SKM-1 treated with dmso at 0.1 percent for 144 hours (cell line): ENCODE data around the gene BCL11A.

ENCODE experiments used
- DNase-seq: peaks from one replicate; lab custom pipeline; 2025; ENCODE audit not compliant: unreplicated experiment; lab: John Stamatoyannopoulos, UW

BCL11A gene

GRCh38 chr2:60412620-60413019, 140.8 kb downstream of the BCL11A start:
- no peak for DNase-seq

DNA sequence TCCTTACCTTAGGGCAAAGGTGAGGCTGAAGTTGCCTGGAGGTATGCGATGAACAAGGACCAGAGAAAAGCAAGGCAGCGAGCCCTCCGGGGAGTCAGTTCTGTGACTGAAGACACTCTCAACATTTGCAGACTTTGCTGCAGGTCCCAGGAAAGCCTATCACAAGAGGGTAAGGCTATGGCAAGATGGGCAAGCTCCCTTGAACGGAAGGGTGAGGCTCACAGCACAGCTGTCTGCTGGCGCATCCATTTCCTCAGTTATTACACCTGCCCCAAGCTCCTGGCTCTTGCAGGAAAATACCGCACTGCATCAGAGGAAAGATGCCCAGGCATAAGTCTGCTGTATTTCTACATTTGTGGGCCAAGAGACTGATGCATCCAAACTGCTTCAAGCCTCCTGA, 141.4 kb downstream of the BCL11A start:
- no peak for DNase-seq

DNA sequence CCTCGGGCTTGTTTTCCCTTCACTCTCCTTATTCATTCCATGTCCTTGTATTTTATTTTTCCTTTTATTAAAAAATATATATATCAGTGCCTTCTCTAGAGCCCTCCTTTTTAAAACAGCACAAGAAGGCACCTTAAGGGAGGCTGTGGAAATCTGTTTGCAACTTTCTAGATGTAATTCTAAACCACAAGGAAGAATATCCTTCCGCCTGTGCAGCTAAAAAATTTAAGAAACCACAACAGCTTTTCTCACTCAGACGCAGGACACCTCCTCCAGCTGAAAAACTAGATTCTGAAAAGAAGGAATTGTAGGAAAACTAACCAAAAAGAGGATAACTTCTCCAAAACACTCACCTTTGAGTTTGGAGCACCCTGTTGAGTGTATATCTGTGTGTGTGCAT, 142.2 kb downstream of the BCL11A start:
- no peak for DNase-seq

DNA sequence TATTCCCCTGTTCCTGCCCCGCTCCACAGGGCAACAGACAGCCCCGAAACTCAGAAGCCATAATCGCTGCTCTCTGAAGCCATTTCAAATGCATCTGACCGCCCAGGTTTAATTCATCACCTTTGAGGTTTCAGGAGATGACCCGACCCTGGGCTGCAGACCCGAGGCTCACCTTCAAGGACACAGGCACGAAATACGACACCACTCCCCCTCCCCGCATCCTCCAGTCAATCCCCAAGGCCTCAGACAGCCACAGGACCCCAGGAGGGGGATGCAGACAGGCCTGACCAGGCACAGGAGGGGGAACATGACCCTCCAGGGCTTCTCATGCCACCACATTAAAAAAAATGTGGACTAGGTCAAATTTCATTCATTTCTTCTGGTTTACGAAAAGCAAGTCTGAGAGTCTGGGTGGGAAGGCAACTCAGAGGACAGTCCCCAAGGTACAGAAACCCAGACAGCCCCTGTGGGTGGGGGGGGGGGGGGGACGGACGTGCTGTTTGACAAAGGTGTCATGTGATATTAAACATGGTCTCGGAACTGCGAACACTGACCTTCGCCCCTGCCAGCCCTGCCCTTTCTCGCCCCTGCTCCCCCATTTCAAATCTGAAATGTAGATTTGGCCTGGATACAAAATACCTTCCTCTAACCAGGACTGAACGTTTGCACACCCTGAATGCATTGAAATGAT, 142.9 kb downstream of the BCL11A start:
- no peak for DNase-seq

- DNase-seq: no peak
Observed at GRCh38 chr2:60409531-60409871, 144.0 kb downstream of the BCL11A start.

- DNase-seq: no peak
Observed at GRCh38 chr2:60408811-60409530, 144.5 kb downstream of the BCL11A start.

- DNase-seq: no peak
Observed at GRCh38 chr2:60408207-60408606, 145.2 kb downstream of the BCL11A start.

DNA sequence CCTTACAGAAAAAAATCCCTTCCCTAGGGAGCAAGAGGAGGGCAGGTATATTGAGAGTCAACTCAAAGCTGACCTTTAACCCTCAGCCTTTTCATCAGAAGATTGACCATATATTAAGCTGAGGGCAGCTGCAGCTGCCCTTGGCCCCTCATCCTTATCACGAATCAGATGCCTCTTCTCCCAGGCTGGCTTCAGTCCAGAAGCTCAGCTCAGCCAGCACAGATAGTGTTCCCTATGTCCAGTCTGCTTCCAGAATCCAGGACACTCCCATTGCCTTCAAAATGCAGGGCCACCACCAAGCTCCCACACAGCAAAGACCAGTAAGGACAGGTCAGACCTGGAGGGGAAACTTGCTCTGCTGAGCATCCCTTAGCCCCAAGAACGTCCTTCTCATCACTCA, 146.1 kb downstream of the BCL11A start:
- no peak for DNase-seq

GRCh38 chr2:60406192-60406591, 147.3 kb downstream of the BCL11A start:
- DNase-seq: no peak

DNA sequence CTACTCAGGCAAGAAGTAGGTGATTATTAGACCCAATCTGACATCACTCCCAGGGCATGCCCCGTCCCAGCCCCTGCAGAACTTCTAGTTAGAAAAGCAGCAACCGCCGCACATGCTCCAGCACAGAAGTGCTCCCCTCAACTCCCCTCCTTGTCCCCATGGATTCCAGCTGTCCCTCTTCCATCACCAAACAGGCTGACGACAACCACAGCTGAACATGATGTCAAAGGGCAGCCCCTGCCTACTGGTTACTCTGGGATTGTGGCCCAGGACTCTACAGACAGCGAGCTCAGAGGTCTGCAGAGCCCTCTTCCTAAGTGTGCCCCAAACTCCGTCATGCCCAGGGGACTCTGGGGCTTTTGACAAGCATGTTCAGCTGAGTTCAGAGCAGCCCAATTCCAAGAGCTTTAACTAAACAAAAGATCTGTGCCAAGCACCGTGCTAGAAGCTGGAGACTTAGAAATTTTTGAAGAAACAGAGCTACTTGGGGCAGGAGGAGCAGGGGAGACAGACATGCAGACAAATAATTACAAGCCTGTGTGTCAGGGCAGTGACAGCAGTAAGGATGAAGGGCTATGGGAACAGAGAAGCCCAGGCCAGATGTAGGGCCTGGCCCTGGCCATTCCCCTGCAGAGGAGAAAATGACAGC, 148.1 kb downstream of the BCL11A start:
- no peak for DNase-seq
